ENCODE results near the gene MITF. TPM values are rescaled to one million over a fixed set of nuclear protein-coding genes. Genes with fewer than 3 reads are reported as not detected.
"Not testable (repeated sequence)": the region's sequence is repeated elsewhere in the genome, so short reads cannot be mapped to it uniquely, and the experiment has no call there.

MITF gene
- total RNA-seq, 2 donors from 2014 or later: 0.23 TPM; not detected in 1

- Mint-ChIP-seq H3K27ac (no peak overlapping the region), H3K36me3 (no peaks in the 10 kb centered on the region), H3K9me3 (no peaks in the 10 kb centered on the region)
- no peak for DNase-seq (ENCODE audit: low spot score in 2 of 2)
- no peak for ATAC-seq
Measured at GRCh38 chr3:69888040-69888942, 149.0 kb downstream of the MITF start.

DNA sequence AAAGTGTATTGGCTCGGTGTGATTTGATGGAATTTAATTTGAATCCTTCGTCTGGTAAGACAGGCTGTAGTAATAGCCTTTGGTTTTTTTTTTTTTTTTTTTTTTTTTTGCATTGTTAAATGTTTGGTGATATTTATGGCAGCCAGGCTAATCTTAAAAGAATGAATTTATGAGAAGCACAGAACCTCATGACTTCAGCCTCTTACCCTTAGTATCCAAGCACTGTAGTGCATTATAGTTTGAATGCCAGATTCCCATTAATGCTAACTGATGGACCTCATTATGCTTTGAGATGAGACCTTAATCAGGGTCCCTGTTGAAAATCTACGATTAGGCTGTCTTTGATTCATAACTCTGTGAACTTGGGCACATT lies 149.7 kb downstream of the MITF start:
- no peaks in the 10 kb centered on the region for H3K9me3 Mint-ChIP-seq

GRCh38 chr3:69890084-69890483 lies 150.8 kb downstream of the MITF start:
- H3K9me3 Mint-ChIP-seq: no peaks in the 10 kb centered on the region
- no peak overlapping the region for H3K27ac Mint-ChIP-seq
- no peaks in the 10 kb centered on the region for H3K36me3 Mint-ChIP-seq
- ATAC-seq: peak; percentile 86 to 99
- DNase-seq (ENCODE audit: low spot score in 2 of 2): peak in 1 of 2 donors; percentile 12

More for the DNA sequence above, 149.7 kb downstream of the MITF start:
- Mint-ChIP-seq H3K27ac (no peak overlapping the region), H3K36me3 (no peaks in the 10 kb centered on the region)
- DNase-seq (ENCODE audit: low spot score in 2 of 2): no peak
- ATAC-seq: no peak

DNA sequence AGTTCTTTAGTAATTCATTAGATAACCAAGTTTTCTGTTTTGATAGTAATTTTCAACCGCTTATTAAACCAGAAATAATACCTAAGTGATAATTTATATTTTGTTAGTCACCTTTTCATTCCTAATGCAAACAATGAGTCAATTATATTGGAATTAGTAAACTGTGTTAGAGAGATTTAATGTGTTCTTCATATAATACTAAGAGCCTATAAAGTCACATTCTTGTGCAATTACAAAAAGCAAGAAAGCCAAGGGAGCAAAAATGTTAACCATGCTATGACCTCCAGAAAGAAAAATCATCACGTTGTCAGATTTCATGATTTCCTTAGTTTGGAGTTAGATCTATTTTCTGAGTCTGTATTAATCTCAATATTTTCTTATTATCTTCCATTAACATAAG lies 151.4 kb downstream of the MITF start:
- DNase-seq (ENCODE audit: low spot score in 2 of 2) (no peak), ATAC-seq (no peak)
- no peaks in the 10 kb centered on the region for H3K36me3 Mint-ChIP-seq
- no peak overlapping the region for H3K27ac Mint-ChIP-seq
- H3K9me3 Mint-ChIP-seq: no peaks in the 10 kb centered on the region

DNA sequence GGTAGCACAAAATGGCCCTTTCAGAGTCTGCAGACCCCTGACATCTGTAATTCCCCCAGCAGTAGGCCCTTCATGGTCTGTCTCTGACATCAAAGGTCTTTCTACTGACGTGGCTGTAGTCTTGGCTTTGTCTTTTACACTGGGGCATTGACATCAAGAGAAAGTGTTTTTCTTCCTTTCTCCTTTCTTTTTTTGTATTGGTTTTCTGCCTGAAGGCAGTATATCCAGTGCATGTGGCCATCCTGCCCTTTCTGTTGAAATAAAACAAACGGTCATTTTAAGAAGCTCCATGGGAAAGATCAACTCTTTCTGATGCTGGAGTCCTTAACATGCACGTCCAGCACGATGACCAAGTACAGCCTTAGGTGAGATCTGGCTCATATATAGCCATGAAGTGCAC lies 153.4 kb downstream of the MITF start:
- ATAC-seq (no peak), DNase-seq (ENCODE audit: low spot score in 2 of 2) (no peak)
- no peak overlapping the region for H3K27ac Mint-ChIP-seq
- no peaks in the 10 kb centered on the region for H3K36me3 Mint-ChIP-seq
- H3K9me3 Mint-ChIP-seq: no peaks in the 10 kb centered on the region

GRCh38 chr3:69893274-69893673 lies 154.0 kb downstream of the MITF start:
- ATAC-seq: no peak

DNA sequence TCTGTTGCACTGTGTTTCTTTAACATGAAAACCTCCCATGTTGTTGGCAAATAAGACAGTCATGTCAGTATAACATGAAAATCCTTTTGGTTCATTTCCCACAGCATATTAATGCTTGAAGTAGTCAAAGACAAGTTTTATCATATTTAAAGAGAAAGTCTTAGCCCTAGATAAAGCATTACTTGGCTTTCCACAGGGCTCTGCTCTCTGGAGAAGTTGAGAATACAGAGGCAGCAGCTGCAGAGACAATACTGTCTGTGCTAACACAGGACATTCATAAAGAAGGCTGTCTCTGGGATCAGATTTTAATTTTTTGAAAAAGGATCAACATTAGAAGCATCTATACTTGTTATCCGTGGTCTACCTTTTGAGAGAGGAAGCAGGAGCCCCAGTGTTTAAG lies 156.8 kb downstream of the MITF start:
- DNase-seq (ENCODE audit: low spot score in 2 of 2) (no peak), ATAC-seq (no peak)
- H3K27ac Mint-ChIP-seq: no peak overlapping the region
- H3K36me3 Mint-ChIP-seq: no peaks in the 10 kb centered on the region
- no peaks in the 10 kb centered on the region for H3K9me3 Mint-ChIP-seq

More at GRCh38 chr3:69893274-69893673, 154.0 kb downstream of the MITF start:
- no peak for DNase-seq (ENCODE audit: low spot score in 2 of 2)
- Mint-ChIP-seq H3K36me3 (no peaks in the 10 kb centered on the region), H3K27ac (no peak overlapping the region), H3K9me3 (no peaks in the 10 kb centered on the region)

- no peak overlapping the region for H3K27ac Mint-ChIP-seq
- ATAC-seq: no peak
- no peaks in the 10 kb centered on the region for H3K9me3 Mint-ChIP-seq
- no peak for DNase-seq (ENCODE audit: low spot score in 2 of 2)
- H3K36me3 Mint-ChIP-seq: no peaks in the 10 kb centered on the region
Measured at GRCh38 chr3:69900331-69900730, 161.1 kb downstream of the MITF start.

- H3K36me3 Mint-ChIP-seq: no peaks in the 10 kb centered on the region
- no peaks in the 10 kb centered on the region for H3K9me3 Mint-ChIP-seq
- no peak for ATAC-seq
- H3K27ac Mint-ChIP-seq: no peak overlapping the region
- DNase-seq (ENCODE audit: low spot score in 2 of 2): no peak
Measured at GRCh38 chr3:69901802-69902201, 162.5 kb downstream of the MITF start.

DNA sequence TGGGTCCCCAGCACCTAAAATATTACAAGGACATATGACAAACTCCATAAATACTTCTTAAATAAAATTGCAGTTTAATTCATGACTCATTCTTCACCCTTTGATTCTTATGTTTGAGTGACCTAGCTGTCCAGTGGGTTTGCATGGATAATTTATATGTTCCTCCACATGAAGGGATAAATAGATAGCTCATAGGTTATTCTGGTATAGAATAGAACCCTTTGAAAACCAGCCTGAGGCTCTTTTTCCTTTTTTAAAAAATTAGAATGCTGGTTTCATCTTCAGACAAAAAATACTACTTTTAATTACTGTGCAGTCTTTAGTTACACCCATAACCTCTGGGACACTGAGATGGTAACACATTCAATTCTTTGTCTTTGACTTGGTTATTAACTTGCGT lies 163.1 kb downstream of the MITF start:
- DNase-seq (ENCODE audit: low spot score in 2 of 2) (no peak), ATAC-seq (no peak)
- Mint-ChIP-seq H3K36me3 (no peaks in the 10 kb centered on the region), H3K9me3 (no peaks in the 10 kb centered on the region), H3K27ac (no peak overlapping the region)

DNA sequence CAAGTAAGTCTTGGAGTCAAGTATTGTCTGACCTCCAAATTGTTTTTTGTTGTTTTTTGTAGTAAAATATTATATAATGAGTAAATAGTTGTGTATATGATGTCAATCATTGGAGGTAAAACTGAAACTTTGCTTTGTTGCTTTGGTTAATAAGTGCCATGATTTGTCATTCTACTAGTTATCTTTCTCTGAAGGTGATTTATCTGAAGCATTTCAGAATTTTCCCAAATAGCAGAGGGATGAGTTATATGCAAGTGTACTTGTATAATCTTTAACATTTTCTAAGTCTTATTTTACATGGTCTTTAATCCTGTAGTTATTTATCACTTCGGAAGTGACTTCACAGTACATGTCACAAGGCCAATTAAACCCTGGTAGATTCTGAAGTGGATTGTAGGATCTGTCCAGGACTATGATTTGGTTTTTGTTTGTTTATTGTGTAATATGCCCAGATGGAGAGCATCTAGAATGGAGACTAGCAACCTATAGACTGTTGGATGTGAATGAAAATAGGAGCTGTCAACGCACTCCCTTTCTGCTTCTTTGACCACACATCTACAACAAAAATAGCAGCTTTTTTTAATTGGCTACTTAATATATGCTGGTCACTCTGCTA lies 167.2 kb downstream of the MITF start:
- H3K9me3 Mint-ChIP-seq: peaks cover 0 to 12% of the 10 kb centered on the region in 2 donors
- no peaks in the 10 kb centered on the region for H3K36me3 Mint-ChIP-seq
- DNase-seq (ENCODE audit: low spot score in 2 of 2) (no peak), ATAC-seq (no peak)
- H3K27ac Mint-ChIP-seq: no peak overlapping the region

DNA sequence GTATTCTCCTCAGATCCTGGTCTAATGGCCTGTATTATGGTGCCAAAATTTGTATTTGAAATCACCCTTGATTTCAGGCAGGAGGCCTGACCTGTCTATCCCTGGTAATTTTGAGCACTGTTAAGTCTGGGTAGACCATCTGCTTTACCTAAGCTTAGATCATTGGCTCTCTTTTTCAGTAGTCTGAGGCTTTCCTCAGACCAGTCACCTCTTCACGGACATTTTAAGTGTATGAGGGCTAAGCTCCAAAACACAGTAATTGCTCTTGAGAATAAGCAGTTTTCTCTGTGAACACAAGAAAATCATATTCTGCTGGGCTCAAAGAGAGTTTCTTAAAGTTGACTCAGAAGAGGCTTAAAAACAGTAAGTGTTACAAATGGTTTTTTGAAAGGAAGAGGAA lies 168.3 kb downstream of the MITF start:
- no peaks in the 10 kb centered on the region for H3K36me3 Mint-ChIP-seq

DNA sequence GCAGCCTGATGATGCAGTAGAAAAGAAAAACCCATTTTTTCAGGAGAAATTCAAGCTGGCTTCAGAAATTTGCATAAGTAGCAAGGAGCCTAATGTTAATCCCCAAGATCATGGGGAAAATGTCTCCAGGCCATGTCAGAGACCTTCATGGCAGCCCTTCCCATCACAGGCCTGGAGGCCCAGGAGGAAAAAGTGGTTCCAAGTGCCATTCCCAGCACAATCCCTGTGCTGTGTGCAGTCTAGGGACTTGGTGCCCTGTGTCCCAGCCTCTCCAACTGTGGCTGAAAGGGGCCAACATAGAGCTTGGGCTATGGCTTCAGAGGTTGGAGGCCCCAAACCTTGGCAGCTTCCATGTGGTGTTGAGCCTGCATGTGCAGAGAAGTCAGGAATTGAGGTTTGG lies 170.6 kb downstream of the MITF start:
- H3K27ac Mint-ChIP-seq; H3K36me3 Mint-ChIP-seq; DNase-seq (ENCODE audit: low spot score in 2 of 2); ATAC-seq: not testable (repeated sequence)
- H3K9me3 Mint-ChIP-seq: peaks cover 5 to 12% of the 10 kb centered on the region in 2 donors

More for the DNA sequence above, 168.3 kb downstream of the MITF start:
- ATAC-seq (no peak), DNase-seq (ENCODE audit: low spot score in 2 of 2) (no peak)
- H3K27ac Mint-ChIP-seq: no peak overlapping the region
- H3K9me3 Mint-ChIP-seq: peaks cover 5 to 12% of the 10 kb centered on the region in 2 donors

- ATAC-seq (no peak), DNase-seq (ENCODE audit: low spot score in 2 of 2) (no peak)
- H3K9me3 Mint-ChIP-seq: peaks cover 5 to 12% of the 10 kb centered on the region in 2 donors
- no peaks in the 10 kb centered on the region for H3K36me3 Mint-ChIP-seq
- H3K27ac Mint-ChIP-seq: no peak overlapping the region
Measured at GRCh38 chr3:69913422-69913821, 174.2 kb downstream of the MITF start.

GRCh38 chr3:69914395-69914794 lies 175.1 kb downstream of the MITF start:
- Mint-ChIP-seq H3K9me3 (peaks cover 5 to 8% of the 10 kb centered on the region in 2 donors), H3K27ac (no peak overlapping the region), H3K36me3 (no peaks in the 10 kb centered on the region)
- ATAC-seq (no peak), DNase-seq (ENCODE audit: low spot score in 2 of 2) (no peak)

DNA sequence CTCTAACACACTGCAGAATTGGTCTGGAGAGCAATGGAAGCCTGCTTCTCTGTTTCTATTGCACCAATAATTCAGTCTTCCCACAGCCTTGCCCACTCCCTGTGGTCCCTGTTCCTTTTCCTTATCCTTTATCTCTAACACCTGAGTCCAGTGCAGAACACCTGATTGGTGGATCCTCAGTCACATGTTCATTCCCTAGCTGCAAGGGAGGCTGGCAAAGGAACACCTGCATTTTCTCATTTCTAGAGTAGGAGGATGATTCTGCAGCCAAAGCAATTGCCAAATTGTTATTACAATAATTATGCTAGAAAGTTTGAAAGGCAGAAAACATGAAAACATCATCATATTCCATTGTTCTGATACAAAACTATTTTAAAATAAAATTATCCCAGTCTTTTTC lies 176.5 kb downstream of the MITF start:
- no peaks in the 10 kb centered on the region for H3K36me3 Mint-ChIP-seq
- ATAC-seq (no peak), DNase-seq (ENCODE audit: low spot score in 2 of 2) (no peak)
- no peak overlapping the region for H3K27ac Mint-ChIP-seq
- peaks cover 5% of the 10 kb centered on the region in 2 donors for H3K9me3 Mint-ChIP-seq

DNA sequence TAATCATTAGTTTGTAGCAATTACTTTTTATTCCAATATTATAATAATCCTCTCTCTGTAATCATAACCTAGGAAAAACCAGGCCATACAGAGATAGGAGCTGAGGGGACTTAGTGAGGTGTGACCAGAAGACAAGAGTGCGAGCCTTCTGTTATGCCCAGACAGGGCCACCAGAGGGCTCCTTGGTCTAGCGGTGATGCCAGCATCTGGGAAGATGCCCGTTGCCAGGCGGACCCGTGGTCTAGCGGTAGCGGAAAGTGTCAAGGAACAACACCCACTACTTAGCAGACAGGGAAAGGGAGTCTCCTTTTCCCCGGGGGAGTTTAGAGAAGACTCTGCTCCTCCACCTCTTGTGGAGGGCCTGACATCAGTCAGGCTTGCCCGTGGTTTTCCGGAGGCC lies 180.7 kb downstream of the MITF start:
- not testable (repeated sequence) for ATAC-seq; H3K27ac Mint-ChIP-seq; H3K36me3 Mint-ChIP-seq; H3K9me3 Mint-ChIP-seq; DNase-seq (ENCODE audit: low spot score in 2 of 2)

- no peak for ATAC-seq
- Mint-ChIP-seq H3K9me3 (no peaks in the 10 kb centered on the region), H3K36me3 (no peaks in the 10 kb centered on the region)
Measured at GRCh38 chr3:69921651-69922050, 182.4 kb downstream of the MITF start.

More at GRCh38 chr3:69921651-69922050, 182.4 kb downstream of the MITF start:
- H3K27ac Mint-ChIP-seq: no peak overlapping the region
- no peak for DNase-seq (ENCODE audit: low spot score in 2 of 2)

Measured in activated naive CD4-positive, alpha-beta T cell treated with anti-CD3 and anti-CD28 coated beads, Interleukin-2, amount 50 U/mL, for 72 hours (primary cell).